HG02885 (cell line): Measurements from ENCODE around the gene DRAP1.
"Not testable (repeated sequence)": the region's sequence is repeated elsewhere in the genome, so short reads cannot be mapped to it uniquely, and the experiment has no call there.

Experiments used
- ATAC-seq: cut with Tn5 transposase; IDR thresholded peaks from one replicate; pipeline ENCODE4 v1.9.1; 2021; ENCODE audit warnings: mild to moderate bottlenecking; ENCODE audit not compliant: unreplicated experiment, poor library complexity

DRAP1 gene

GRCh38 chr11:65922565-65922964, 3.3 kb downstream of the DRAP1 start:
- no peak for ATAC-seq

- no peak for ATAC-seq
Measured at GRCh38 chr11:65925397-65925796, 6.2 kb downstream of the DRAP1 start.

- peak; percentile 52 for ATAC-seq
Measured at GRCh38 chr11:65927904-65928397, 8.7 kb downstream of the DRAP1 start.

GRCh38 chr11:65928667-65929066, 9.4 kb downstream of the DRAP1 start:
- ATAC-seq: no peak

GRCh38 chr11:65931773-65932557, 12.7 kb downstream of the DRAP1 start:
- ATAC-seq: no peak

- ATAC-seq: no peak
Measured at GRCh38 chr11:65932558-65932919, 13.3 kb downstream of the DRAP1 start.

- no peak for ATAC-seq
Measured at GRCh38 chr11:65934014-65934413, 14.8 kb downstream of the DRAP1 start.

- no peak for ATAC-seq
Measured at GRCh38 chr11:65937766-65938165, 18.5 kb downstream of the DRAP1 start.

- ATAC-seq: no peak
Measured at GRCh38 chr11:65941720-65942310, 22.6 kb downstream of the DRAP1 start.

GRCh38 chr11:65942531-65942930, 23.3 kb downstream of the DRAP1 start:
- no peak for ATAC-seq

GRCh38 chr11:65944191-65944590, 25.0 kb downstream of the DRAP1 start:
- ATAC-seq: no peak

- no peak for ATAC-seq
Measured at GRCh38 chr11:65944767-65945166, 25.5 kb downstream of the DRAP1 start.

GRCh38 chr11:65945430-65945911, 26.2 kb downstream of the DRAP1 start, which contains the start of gene TSGA10IP:
TSS of gene TSGA10IP (plus strand) at chr11:65945480. CDS start at chr11:65945676, 196 bp downstream.
- ATAC-seq: no peak

- ATAC-seq: no peak
Measured at GRCh38 chr11:65945941-65946558, 26.8 kb downstream of the DRAP1 start.

GRCh38 chr11:65946655-65947054, 27.4 kb downstream of the DRAP1 start:
- no peak for ATAC-seq

GRCh38 chr11:65947133-65947532, 27.9 kb downstream of the DRAP1 start:
- ATAC-seq: no peak

GRCh38 chr11:65947603-65948125, 28.4 kb downstream of the DRAP1 start:
- ATAC-seq: no peak

- not testable (repeated sequence) for ATAC-seq
Measured at GRCh38 chr11:65950711-65951110, 31.5 kb downstream of the DRAP1 start.

- ATAC-seq: not testable (repeated sequence)
Measured at GRCh38 chr11:65951641-65952040, 32.4 kb downstream of the DRAP1 start.

- ATAC-seq: no peak
Measured at GRCh38 chr11:65952052-65952521, 32.9 kb downstream of the DRAP1 start.

GRCh38 chr11:65953471-65953870, 34.2 kb downstream of the DRAP1 start:
- no peak for ATAC-seq
